GM18909 (cell line): ENCODE measurements around the gene UBXN10.

ENCODE experiments used
- ATAC-seq: cut with Tn5 transposase; IDR thresholded peaks from one replicate; pipeline ENCODE4 v1.9.1; 2021; ENCODE audit warnings: mild to moderate bottlenecking; ENCODE audit not compliant: unreplicated experiment, poor library complexity

UBXN10 gene

GRCh38 chr1:20182415-20182814 is 3.5 kb upstream of the UBXN10 start:
- no peak for ATAC-seq

GRCh38 chr1:20183035-20183434 is 2.9 kb upstream of the UBXN10 start:
- no peak for ATAC-seq

GRCh38 chr1:20183616-20184271 is 2.2 kb upstream of the UBXN10 start:
- ATAC-seq: no peak

GRCh38 chr1:20184481-20184900 is 1.4 kb upstream of the UBXN10 start:
- no peak for ATAC-seq

- no peak for ATAC-seq
Observed at GRCh38 chr1:20184997-20185833, 681 bp upstream of the UBXN10 start.

- no peak for ATAC-seq
Observed at GRCh38 chr1:20187103-20187812, 1.4 kb downstream of the UBXN10 start.

GRCh38 chr1:20187813-20188454 is 2.0 kb downstream of the UBXN10 start:
- ATAC-seq: no peak

GRCh38 chr1:20188455-20188817 is 2.5 kb downstream of the UBXN10 start:
- no peak for ATAC-seq

GRCh38 chr1:20189664-20190063 is 3.8 kb downstream of the UBXN10 start:
- ATAC-seq: no peak

- no peak for ATAC-seq
Observed at GRCh38 chr1:20190256-20191160, 4.6 kb downstream of the UBXN10 start.

GRCh38 chr1:20191266-20191825 is 5.5 kb downstream of the UBXN10 start:
- ATAC-seq: no peak

- no peak for ATAC-seq
Observed at GRCh38 chr1:20192364-20192763, 6.5 kb downstream of the UBXN10 start.

- no peak for ATAC-seq
Observed at GRCh38 chr1:20192871-20193411, 7.0 kb downstream of the UBXN10 start.

GRCh38 chr1:20194224-20194623 is 8.3 kb downstream of the UBXN10 start:
- ATAC-seq: no peak

GRCh38 chr1:20194757-20195461 is 9.0 kb downstream of the UBXN10 start:
- no peak for ATAC-seq

GRCh38 chr1:20195462-20195780 is 9.5 kb downstream of the UBXN10 start:
- ATAC-seq: no peak

- no peak for ATAC-seq
Observed at GRCh38 chr1:20197329-20197791, 11.5 kb downstream of the UBXN10 start.

- ATAC-seq: no peak
Observed at GRCh38 chr1:20198296-20198695, 12.4 kb downstream of the UBXN10 start.

- ATAC-seq: no peak
Observed at GRCh38 chr1:20198918-20199317, 13.0 kb downstream of the UBXN10 start.
